22Rv1 (cell line): ENCODE measurements around the gene GGT1.
A peak's percentile ranks its signal among the peaks of the same experiment; 100 is the strongest.

ENCODE experiments used
- H3K27ac ChIP-seq: fragments of 450-650 bp; 2 replicates; pipeline ENCODE4 v1.5.1; 2017
- CTCF ChIP-seq: fragments of 450-650 bp; IDR thresholded peaks from 2 replicates; pipeline ENCODE4 v1.5.1; 2017; ENCODE audit warnings: mild to moderate bottlenecking
- ZFX ChIP-seq: fragments of 450-650 bp; IDR thresholded peaks from 2 replicates; pipeline ENCODE4 v1.6.1; 2017; ENCODE audit warnings: antibody characterized with exemption, borderline replicate concordance

The GGT1 gene

GRCh38 chr22:24564376-24565058 is 38.5 kb upstream of the GGT1 start:
- no peak for TF ChIP-seq ZFX
- TF ChIP-seq CTCF = no peak
- H3K27ac ChIP-seq = no peak overlapping the region

DNA sequence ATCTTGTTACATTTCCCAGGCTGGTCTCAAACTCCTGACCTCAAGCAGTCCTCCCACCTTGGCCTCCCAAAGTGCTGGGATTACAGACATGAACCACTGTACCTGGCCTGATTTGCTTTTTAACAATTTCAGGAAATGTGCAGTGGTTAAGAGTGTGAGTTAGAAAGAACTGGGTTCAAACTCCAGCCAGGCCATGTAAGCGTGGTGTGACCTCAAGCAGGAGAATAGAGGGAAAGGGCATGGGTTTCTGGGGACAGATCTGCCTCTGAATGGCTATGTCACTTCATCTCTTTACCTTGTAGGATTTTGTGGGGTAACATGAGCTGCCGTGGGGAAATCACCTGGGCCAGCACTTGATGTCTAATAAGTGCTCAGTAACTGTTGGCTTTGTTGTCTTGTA is 37.9 kb upstream of the GGT1 start:
- TF ChIP-seq ZFX (no peak), CTCF (no peak)
- H3K27ac ChIP-seq = no peak overlapping the region

DNA sequence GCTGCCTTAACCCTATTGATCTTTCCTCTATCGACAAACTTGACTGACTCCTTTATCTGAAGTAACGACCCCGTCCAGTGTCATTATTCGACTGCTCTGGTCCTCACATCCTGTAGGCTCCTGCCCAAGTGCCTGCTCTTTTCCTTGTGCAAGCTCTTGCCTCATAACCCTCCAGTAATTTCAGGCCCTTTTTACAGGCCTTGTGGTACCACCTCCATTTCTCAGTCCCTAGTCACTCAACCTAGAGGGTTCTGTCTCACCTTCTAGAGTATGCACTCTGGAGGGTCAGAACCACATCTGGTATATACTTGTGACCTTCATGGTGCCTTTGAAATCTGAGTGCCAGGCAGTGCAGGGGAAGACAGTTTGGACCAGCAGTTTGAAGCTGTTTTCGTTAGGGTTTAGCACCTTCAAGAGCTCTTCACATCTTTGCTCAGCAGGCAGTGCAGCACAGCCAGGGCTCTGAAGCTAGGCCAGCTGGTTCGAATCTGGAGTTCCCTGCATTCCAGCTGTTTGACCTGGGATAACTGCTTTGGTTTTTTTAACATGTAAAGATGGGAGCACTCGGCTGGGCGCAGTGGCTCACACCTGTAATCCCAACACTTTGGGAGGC is 36.0 kb upstream of the GGT1 start:
- TF ChIP-seq CTCF = no peak
- no peak for TF ChIP-seq ZFX

GRCh38 chr22:24567668-24568067 is 35.3 kb upstream of the GGT1 start:
- H3K27ac ChIP-seq = no peak overlapping the region
- TF ChIP-seq CTCF = no peak
- no peak for TF ChIP-seq ZFX

More for the DNA sequence above, 36.0 kb upstream of the GGT1 start:
- no peak overlapping the region for H3K27ac ChIP-seq

GRCh38 chr22:24571266-24571665 is 31.7 kb upstream of the GGT1 start:
- H3K27ac ChIP-seq = no peak overlapping the region
- TF ChIP-seq CTCF (no peak), ZFX (no peak)

- peak overlapping the region; percentile 93 for H3K27ac ChIP-seq
- TF ChIP-seq ZFX (no peak), CTCF (no peak)
These were observed 26.2 kb upstream of the GGT1 start for GRCh38 chr22:24576778-24577177.
